Measurements from ENCODE around the gene ZG16B.

The ZG16B gene

DNA sequence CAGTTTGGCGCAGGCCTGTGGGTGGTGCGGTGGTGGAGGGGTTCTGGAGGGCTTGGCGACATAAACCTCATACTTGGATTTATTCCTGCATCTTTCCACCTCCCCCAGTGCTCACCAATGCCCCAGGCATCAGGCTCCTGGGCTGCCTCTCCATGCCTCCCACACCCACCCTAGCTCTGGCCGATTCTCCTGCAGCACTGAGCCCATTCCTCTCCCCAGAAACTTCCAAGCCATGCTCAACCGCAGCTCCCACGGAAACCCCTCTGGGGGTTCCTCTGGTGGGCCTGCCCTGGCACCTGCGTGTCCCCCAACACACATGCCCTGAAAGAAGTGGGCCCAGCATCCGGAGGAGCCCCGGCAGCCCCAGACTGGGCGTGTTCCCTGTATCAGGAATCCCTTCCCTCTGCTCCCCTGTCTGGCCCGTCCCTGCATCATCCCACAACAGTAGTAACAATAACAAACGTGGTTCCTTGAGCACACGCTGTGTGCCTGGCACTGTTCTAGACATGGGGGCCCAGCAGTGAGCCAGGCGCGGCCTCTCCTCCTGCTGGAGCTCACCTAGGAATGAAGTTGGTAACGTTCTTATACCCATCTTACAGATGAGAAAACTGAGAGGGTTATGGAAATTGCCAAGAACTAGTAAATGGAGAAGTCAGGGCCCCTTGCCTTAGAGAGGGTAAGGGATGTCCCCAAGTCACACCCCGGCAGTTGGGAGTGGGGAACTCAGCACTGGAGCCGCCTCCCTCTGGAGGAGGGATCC, 10.7 kb upstream of the ZG16B start:
- TF ChIP-seq, protein P1, sequence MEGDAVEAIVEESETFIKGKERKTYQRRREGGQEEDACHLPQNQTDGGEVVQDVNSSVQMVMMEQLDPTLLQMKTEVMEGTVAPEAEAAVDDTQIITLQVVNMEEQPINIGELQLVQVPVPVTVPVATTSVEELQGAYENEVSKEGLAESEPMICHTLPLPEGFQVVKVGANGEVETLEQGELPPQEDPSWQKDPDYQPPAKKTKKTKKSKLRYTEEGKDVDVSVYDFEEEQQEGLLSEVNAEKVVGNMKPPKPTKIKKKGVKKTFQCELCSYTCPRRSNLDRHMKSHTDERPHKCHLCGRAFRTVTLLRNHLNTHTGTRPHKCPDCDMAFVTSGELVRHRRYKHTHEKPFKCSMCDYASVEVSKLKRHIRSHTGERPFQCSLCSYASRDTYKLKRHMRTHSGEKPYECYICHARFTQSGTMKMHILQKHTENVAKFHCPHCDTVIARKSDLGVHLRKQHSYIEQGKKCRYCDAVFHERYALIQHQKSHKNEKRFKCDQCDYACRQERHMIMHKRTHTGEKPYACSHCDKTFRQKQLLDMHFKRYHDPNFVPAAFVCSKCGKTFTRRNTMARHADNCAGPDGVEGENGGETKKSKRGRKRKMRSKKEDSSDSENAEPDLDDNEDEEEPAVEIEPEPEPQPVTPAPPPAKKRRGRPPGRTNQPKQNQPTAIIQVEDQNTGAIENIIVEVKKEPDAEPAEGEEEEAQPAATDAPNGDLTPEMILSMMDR (IDR thresholded peaks at IDR 0.05; ENCODE audit: low read depth, low read length), result no peak
- no peak for TF ChIP-seq EZH2phosphoT487 (IDR thresholded peaks at IDR 0.05; ENCODE audit: low read depth)
- H3K4me1 ChIP-seq (ENCODE audit: low read length), result no peaks in the 10 kb centered on the region
- no peaks in the 10 kb centered on the region for H3K9me3 ChIP-seq (ENCODE audit: insufficient read depth, low read length)
- H3K36me3 ChIP-seq (replicated peaks; ENCODE audit: low read depth, low read length), result no peaks in the 10 kb centered on the region
- H3K9ac ChIP-seq (ENCODE audit: low read length), result no peak overlapping the region
- no peaks in the 10 kb centered on the region for H3K79me2 ChIP-seq (ENCODE audit: low read length)
- no peaks in the 10 kb centered on the region for H4K20me1 ChIP-seq (ENCODE audit: insufficient read depth, low read length)
- peaks cover 9% of the 10 kb centered on the region; the same call in 1 of the 2 replicates for H3K27me3 ChIP-seq (ENCODE audit: low read depth, low read length)
- no peak overlapping the region for H3K27ac ChIP-seq (ENCODE audit: low read length)
- H3K4me3 ChIP-seq (ENCODE audit: low read length), result no peak overlapping the region
- no peak overlapping the region for H3K4me2 ChIP-seq (ENCODE audit: low read length)
- H2AFZ ChIP-seq (ENCODE audit: low read depth, low read length), result no peak overlapping the region

DNA sequence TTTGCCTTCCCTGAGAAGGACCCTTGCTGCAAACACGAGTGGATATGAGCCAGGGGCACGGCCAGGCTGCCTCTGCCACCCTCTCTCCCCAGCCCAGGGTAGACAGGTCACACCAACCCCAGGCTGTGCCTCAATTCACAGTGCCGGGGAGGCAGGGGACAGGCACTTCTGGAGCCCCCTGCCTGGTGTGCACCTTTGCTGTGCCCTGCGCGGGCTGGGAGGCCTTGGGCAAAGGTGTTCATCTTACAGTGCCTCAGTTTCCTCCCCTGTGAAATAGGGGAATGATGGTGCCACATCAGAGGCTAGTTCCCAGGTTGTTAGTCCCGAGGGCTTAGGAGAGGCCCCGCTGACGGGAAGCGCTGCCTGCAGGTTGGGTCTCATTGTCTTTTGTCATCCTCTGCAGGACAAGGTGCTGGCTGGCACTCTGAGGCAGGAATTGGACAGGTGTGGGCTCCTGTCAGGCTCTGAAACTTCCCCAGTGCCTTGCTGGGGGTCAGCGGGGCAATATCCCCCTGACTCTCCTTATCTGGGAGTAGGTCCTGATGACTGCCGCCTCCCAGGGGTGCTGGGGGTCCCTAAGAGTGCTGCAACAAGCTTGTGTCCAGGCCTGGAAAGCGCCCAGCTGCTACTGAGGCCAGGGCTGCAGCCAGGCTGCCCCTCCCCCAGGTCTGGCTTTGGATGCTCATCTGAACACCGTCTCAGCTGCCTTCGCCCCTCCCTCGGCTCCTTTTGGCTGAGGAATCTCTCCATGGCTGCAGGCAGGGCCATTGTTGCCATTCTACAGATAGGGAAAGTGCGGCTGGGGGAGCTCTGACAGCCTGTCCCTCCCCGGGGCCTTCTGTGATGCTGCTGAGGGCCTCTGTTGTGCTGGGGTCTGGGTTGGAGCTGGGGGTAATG, 9.9 kb upstream of the ZG16B start:
- H3K36me3 ChIP-seq (replicated peaks; ENCODE audit: low read depth, low read length), result no peaks in the 10 kb centered on the region
- no peak overlapping the region for H3K27ac ChIP-seq (ENCODE audit: low read length)
- no peaks in the 10 kb centered on the region for H3K79me2 ChIP-seq (ENCODE audit: low read length)
- no peak overlapping the region for H3K4me3 ChIP-seq (ENCODE audit: low read length)
- no peak overlapping the region for H2AFZ ChIP-seq (ENCODE audit: low read depth, low read length)
- no peaks in the 10 kb centered on the region for H4K20me1 ChIP-seq (ENCODE audit: insufficient read depth, low read length)
- TF ChIP-seq, protein P1 (IDR thresholded peaks at IDR 0.05; ENCODE audit: low read depth, low read length), result no peak
- TF ChIP-seq EZH2phosphoT487 (IDR thresholded peaks at IDR 0.05; ENCODE audit: low read depth), result no peak
- no peaks in the 10 kb centered on the region for H3K4me1 ChIP-seq (ENCODE audit: low read length)
- peaks cover 9% of the 10 kb centered on the region; the same call in 1 of the 2 replicates for H3K27me3 ChIP-seq (ENCODE audit: low read depth, low read length)
- H3K9me3 ChIP-seq (ENCODE audit: insufficient read depth, low read length), result no peaks in the 10 kb centered on the region
- no peak overlapping the region for H3K9ac ChIP-seq (ENCODE audit: low read length)
- no peak overlapping the region for H3K4me2 ChIP-seq (ENCODE audit: low read length)

DNA sequence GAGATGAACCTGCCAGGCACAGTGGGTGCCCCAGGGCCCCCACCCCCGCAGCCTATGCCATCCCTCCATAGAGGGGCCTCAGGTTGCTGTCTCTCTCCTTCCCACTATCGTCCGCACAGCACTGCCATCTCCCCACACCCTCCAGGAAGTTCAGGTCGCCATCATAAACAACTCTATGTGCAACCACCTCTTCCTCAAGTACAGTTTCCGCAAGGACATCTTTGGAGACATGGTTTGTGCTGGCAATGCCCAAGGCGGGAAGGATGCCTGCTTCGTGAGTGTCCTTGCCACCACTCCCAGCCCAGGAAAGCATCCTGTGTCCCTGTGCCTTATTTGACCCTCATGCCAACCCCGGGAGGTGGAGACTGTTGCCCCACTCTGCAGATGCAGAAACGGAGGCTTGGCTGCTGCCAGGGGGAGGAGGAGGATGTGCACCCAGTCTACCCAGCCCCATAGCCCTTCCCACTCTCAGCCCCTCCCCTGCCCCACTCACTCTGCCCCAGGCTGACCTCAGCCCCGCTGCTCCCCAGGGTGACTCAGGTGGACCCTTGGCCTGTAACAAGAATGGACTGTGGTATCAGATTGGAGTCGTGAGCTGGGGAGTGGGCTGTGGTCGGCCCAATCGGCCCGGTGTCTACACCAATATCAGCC, 9.1 kb upstream of the ZG16B start:
- Histone ChIP-seq H2AFZ (ENCODE audit: low read depth, low read length) (no peak overlapping the region), H3K4me1 (ENCODE audit: low read length) (no peaks in the 10 kb centered on the region), H3K27me3 (ENCODE audit: low read depth, low read length) (peaks cover 9% of the 10 kb centered on the region; the same call in 1 of the 2 replicates), H3K36me3 (replicated peaks; ENCODE audit: low read depth, low read length) (no peaks in the 10 kb centered on the region), H3K27ac (ENCODE audit: low read length) (no peak overlapping the region), H3K4me2 (ENCODE audit: low read length) (no peak overlapping the region), H3K4me3 (ENCODE audit: low read length) (no peak overlapping the region), H3K9ac (ENCODE audit: low read length) (no peak overlapping the region), H3K79me2 (ENCODE audit: low read length) (no peaks in the 10 kb centered on the region), H3K9me3 (ENCODE audit: insufficient read depth, low read length) (no peaks in the 10 kb centered on the region), H4K20me1 (ENCODE audit: insufficient read depth, low read length) (no peaks in the 10 kb centered on the region)
- TF ChIP-seq, protein P1 (IDR thresholded peaks at IDR 0.05; ENCODE audit: low read depth, low read length), result no peak
- TF ChIP-seq EZH2phosphoT487 (IDR thresholded peaks at IDR 0.05; ENCODE audit: low read depth), result no peak
